ENCODE measurements around the gene ERO1B. TPM values are rescaled to one million over a fixed set of nuclear protein-coding genes. Genes with fewer than 3 reads are reported as not detected.

Gene ERO1B
- total and polyA plus RNA-seq, 4 donors: 1.9 to 12.9 (median 9.2) TPM

DNA sequence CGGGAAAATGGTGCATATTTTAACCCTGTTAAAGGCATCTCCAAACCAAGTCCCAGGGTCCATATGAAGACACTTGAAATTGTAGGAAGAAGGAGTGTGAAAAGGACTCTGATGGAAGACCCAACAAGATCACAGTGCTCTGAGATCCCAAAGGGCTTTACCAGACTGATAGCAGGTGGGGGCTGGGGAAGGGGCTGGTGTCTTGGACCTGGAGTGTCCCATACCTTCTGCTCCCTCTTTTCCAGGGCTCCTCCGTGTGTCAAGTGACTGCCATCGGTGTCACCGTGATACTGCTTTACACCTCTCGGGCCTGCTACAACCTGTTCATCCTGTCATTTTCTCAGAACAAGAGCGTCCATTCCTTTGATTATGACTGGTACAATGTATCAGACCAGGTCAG lies 102.1 kb downstream of the ERO1B start:
- DNase-seq: no peak
- 94 to 95% methylated on average over 6 of the region's 6 CpGs for WGBS, 2 donors
- intact Hi-C loops (cut with DNase I): no loop called here
- peaks cover 0 to 5% of the 10 kb centered on the region in 2 donors for H3K36me3 ChIP-seq (ENCODE audit: control insufficient read depth in 1 of 2, insufficient read depth in 2 of 2, low read length in 1 of 2)
- H3K4me3 ChIP-seq (ENCODE audit: low read length in 2 of 2): no peak overlapping the region
- no peak overlapping the region for H3K27ac ChIP-seq (ENCODE audit: low read depth in 1 of 2, low read length in 2 of 2)
- no peak for ATAC-seq (ENCODE audit: low FRiP score)
- H3K4me1 ChIP-seq (ENCODE audit: control insufficient read depth in 1 of 2, insufficient read depth in 2 of 2, low read length in 2 of 2): no peaks in the 10 kb centered on the region
- no peaks in the 10 kb centered on the region for H3K27me3 ChIP-seq (ENCODE audit: control insufficient read depth in 1 of 2, insufficient read depth in 2 of 2, low read length in 1 of 2)
- H3K9me3 ChIP-seq (ENCODE audit: control insufficient read depth, low read length): no peaks in the 10 kb centered on the region

DNA sequence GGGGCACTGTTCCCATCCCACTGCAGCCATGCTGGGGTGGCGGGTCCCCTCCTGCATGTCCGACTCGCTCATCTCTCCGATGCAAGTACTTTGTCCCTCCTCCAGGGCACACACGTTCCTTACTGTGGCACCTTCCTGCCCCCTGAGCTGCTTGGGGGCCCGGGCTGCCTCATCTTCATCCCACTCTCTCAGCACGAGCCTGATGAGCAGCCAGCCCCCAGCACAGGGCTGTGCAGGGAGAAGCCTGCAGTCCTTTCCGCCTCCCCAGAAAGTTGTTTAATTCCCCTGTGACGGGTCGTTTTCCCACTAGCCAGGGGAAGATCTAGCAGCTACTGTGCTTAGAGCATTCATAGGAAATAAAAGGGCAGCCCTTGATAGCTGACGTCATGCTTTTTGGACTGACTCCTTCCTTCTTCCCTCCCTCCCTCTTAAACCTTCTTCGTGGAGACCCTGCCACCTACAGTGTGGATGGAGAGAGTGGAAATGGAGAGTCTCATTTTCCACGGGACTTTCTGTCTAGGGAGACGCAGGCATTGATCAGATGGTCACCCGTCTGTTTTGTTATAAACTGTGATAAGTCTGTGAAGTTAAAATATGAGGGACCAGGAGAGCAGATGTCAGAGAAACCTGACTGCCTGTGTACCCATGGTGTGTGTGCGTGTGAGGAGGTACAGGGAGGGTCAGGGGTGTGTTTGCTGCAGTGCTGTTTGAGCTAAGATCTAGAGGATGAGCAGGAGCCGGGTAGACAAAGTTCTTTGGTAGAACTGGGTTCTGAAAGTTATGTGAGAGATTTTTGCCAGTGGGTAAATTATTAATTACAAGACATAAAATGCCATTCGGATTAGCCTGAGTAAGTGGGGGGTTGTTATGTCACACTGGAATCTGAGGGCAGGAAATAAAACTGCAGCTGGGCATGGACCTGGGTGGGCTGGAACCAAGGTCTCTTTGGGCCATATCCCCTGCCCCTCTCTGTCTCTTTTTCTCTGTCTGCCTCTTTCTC lies 105.1 kb downstream of the ERO1B start:
- WGBS, 2 donors: 61 to 67% methylated on average over 18 of the region's 18 CpGs
- ATAC-seq (ENCODE audit: low FRiP score): no peak

DNA sequence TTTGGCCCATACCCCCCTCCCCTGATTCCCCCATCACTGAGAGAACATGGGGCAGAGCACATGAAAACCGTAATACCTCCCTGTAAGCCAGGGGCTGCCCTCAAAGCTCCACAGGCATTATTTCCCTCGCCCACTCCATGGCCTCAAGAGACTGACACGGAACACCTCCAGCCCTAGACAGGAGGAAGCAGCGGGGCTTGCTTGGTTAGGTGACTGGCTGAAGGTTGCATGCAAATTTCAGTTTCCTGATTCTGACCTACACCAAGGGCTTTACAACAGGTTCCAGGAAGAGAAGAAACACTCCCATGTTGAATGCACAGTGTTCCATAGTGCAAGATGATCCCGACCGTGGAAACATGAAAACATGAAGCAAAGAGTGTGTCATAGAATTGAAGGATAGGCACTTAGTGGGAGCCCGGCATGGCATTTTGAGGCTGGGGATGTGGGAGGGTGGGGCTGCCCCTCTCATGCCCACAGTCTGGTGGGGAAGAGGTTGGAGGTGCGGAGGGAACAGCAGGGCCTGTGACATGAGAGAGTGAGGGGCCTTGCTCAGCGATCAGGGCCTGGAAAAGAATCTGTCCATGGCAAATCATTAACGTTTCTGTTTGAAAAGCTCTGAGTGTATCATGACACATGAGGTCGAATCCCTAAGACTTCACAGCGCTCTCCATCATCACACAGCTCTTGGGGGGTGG lies 106.0 kb downstream of the ERO1B start:
- Histone ChIP-seq H3K27ac (ENCODE audit: low read depth in 1 of 2, low read length in 2 of 2) (no peak overlapping the region), H3K9me3 (ENCODE audit: control insufficient read depth, low read length) (no peaks in the 10 kb centered on the region), H3K4me3 (ENCODE audit: low read length in 2 of 2) (no peak overlapping the region), H3K27me3 (ENCODE audit: control insufficient read depth in 1 of 2, insufficient read depth in 2 of 2, low read length in 1 of 2) (no peaks in the 10 kb centered on the region), H3K36me3 (ENCODE audit: control insufficient read depth in 1 of 2, insufficient read depth in 2 of 2, low read length in 1 of 2) (peaks cover 0 to 5% of the 10 kb centered on the region in 2 donors), H3K4me1 (ENCODE audit: control insufficient read depth in 1 of 2, insufficient read depth in 2 of 2, low read length in 2 of 2) (no peaks in the 10 kb centered on the region)
- intact Hi-C loops (cut with DNase I): no loop called here
- ATAC-seq (ENCODE audit: low FRiP score): no peak
- 92 to 94% methylated on average over 12 of the region's 12 CpGs for WGBS, 2 donors
- DNase-seq: no peak

More for the DNA sequence above, 105.1 kb downstream of the ERO1B start:
- Histone ChIP-seq H3K36me3 (ENCODE audit: control insufficient read depth in 1 of 2, insufficient read depth in 2 of 2, low read length in 1 of 2) (peaks cover 0 to 5% of the 10 kb centered on the region in 2 donors), H3K4me1 (ENCODE audit: control insufficient read depth in 1 of 2, insufficient read depth in 2 of 2, low read length in 2 of 2) (no peaks in the 10 kb centered on the region), H3K27me3 (ENCODE audit: control insufficient read depth in 1 of 2, insufficient read depth in 2 of 2, low read length in 1 of 2) (no peaks in the 10 kb centered on the region), H3K27ac (ENCODE audit: low read depth in 1 of 2, low read length in 2 of 2) (no peak overlapping the region), H3K4me3 (ENCODE audit: low read length in 2 of 2) (no peak overlapping the region), H3K9me3 (ENCODE audit: control insufficient read depth, low read length) (no peaks in the 10 kb centered on the region)
- intact Hi-C loops (cut with DNase I): no loop called here
- DNase-seq: no peak

DNA sequence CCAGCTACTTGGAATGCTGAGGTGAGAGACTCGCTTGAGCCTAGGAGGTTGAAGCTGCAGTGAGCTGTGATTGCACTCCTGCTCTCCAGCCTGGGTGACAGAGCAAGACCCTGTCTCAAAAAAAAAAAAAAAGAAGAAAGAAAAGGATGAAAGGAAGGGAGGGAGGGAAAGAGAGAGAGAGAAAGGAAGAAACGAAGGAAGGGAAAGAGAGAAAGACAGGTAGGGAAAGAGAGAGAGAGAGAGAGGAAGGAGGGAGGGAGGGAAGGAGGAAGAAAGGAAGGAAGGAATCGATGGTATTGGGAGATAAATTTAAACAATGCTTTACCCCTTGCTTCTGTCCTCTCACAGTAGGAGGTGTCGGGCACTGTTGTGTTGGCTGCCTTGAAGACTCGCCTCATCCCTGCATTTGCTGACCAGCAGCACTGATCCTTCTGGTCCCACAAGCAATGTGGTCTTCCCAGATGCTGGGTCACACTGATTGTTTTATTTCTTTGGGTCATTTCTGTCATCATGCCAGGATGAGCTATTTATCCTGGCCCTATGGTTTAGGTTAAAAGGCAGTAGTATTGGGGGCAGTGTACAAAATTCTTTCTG lies 108.5 kb downstream of the ERO1B start:
- ATAC-seq (ENCODE audit: low FRiP score) (no peak), DNase-seq (no peak)
- WGBS, 2 donors: 88 to 91% methylated on average over 5 of the region's 5 CpGs
- no peaks in the 10 kb centered on the region for H3K36me3 ChIP-seq (ENCODE audit: control insufficient read depth in 1 of 2, insufficient read depth in 2 of 2, low read length in 1 of 2)
- intact Hi-C loops (cut with DNase I): no loop called here
- H3K9me3 ChIP-seq (ENCODE audit: control insufficient read depth, low read length): no peaks in the 10 kb centered on the region
- H3K27ac ChIP-seq (ENCODE audit: low read depth in 1 of 2, low read length in 2 of 2): no peak overlapping the region
- no peak overlapping the region for H3K4me3 ChIP-seq (ENCODE audit: low read length in 2 of 2)
- no peaks in the 10 kb centered on the region for H3K4me1 ChIP-seq (ENCODE audit: control insufficient read depth in 1 of 2, insufficient read depth in 2 of 2, low read length in 2 of 2)
- H3K27me3 ChIP-seq (ENCODE audit: control insufficient read depth in 1 of 2, insufficient read depth in 2 of 2, low read length in 1 of 2): peaks cover 0 to 1% of the 10 kb centered on the region in 2 donors

DNA sequence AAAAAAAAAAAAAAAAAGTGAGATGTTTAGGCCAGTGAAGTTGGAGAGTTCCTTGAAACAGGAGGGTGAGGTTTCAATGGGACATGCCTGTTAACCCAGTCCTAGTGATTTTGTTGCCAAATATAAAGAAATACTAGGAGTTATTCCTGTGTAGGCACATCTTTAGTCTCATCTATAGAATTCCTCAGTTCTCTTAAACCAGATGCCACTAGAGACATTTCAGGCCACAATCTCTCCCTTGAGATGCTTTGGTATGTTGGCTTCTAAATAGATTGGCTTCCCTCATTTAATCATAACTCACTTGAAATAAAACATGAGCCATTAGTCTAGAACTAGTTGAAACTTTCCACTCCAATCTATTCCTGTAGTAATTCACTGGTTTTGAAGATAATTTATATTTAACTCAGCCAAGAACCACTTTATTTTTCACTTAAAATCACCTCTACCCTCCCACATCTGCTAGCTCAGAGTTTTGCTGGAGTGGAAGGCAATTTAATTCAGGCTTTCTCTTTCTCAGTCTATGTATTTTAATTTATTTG lies 109.6 kb downstream of the ERO1B start:
- DNase-seq (no peak), ATAC-seq (ENCODE audit: low FRiP score) (no peak)
- intact Hi-C loops (cut with DNase I): no loop called here
- Histone ChIP-seq H3K36me3 (ENCODE audit: control insufficient read depth in 1 of 2, insufficient read depth in 2 of 2, low read length in 1 of 2) (no peaks in the 10 kb centered on the region), H3K9me3 (ENCODE audit: control insufficient read depth, low read length) (no peaks in the 10 kb centered on the region), H3K4me1 (ENCODE audit: control insufficient read depth in 1 of 2, insufficient read depth in 2 of 2, low read length in 2 of 2) (no peaks in the 10 kb centered on the region), H3K4me3 (ENCODE audit: low read length in 2 of 2) (no peak overlapping the region), H3K27ac (ENCODE audit: low read depth in 1 of 2, low read length in 2 of 2) (no peak overlapping the region), H3K27me3 (ENCODE audit: control insufficient read depth in 1 of 2, insufficient read depth in 2 of 2, low read length in 1 of 2) (peaks cover 0 to 1% of the 10 kb centered on the region in 2 donors)

DNA sequence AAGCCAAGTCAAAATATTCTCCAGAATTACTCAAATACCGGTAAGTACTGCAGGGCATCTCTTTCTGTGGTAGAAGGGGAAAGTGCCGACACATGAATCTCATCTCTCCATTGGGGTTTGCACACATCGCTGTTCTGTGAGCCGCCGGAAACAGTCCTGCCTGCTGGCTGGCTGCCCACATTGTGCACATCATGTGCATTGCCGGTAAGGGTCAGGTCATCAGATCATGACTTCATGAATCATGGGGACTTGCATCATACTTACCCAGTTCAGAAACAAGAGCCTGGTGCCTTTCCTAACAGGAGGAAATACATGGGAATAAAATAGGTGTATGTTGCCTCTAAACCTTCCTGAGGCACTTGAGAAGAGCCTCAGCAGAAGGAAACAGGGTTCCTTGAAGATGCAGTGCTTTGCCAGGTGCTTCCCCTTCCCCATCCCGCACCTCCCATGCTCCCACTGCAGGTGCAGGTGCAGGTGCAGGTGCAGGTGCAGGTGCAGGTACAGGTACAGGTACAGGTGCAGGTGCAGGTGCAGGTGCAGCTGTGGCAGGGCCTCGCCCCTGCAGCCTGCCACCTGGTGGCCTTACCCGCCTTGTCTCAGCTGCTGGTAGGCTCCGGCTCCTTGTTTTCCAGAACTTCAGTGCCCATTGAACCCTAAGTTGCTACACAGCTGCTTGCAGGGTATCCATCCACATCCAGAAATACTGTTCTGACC lies 112.9 kb downstream of the ERO1B start:
- WGBS, 2 donors: 90 to 91% methylated on average over 10 of the region's 10 CpGs
- no peak for ATAC-seq (ENCODE audit: low FRiP score)
- Histone ChIP-seq H3K4me1 (ENCODE audit: control insufficient read depth in 1 of 2, insufficient read depth in 2 of 2, low read length in 2 of 2) (no peaks in the 10 kb centered on the region), H3K9me3 (ENCODE audit: control insufficient read depth, low read length) (no peaks in the 10 kb centered on the region), H3K4me3 (ENCODE audit: low read length in 2 of 2) (no peak overlapping the region), H3K27me3 (ENCODE audit: control insufficient read depth in 1 of 2, insufficient read depth in 2 of 2, low read length in 1 of 2) (peaks cover 0 to 1% of the 10 kb centered on the region in 2 donors), H3K36me3 (ENCODE audit: control insufficient read depth in 1 of 2, insufficient read depth in 2 of 2, low read length in 1 of 2) (no peaks in the 10 kb centered on the region), H3K27ac (ENCODE audit: low read depth in 1 of 2, low read length in 2 of 2) (no peak overlapping the region)
- intact Hi-C loops (cut with DNase I): no loop called here
- peak; percentile 87 to 88 for DNase-seq

DNA sequence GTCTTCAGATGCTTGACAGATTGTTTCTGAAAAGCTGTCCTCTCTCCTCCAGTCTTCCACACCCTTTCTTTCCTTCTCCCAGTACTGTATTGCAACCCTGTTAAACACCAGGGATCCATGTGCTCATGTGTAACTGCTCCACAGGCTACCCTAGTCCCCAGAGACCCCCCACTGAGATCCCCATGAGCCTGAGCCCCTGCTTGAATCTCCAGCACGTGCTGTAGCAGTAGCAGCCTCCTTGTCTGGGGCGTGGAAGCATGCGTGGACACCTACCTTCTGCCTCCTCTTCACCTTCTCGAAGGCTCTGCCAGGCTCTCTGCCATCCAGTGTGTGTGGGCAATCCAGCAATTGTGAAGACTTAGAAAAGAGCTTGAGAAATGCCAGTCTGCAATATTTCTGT lies 114.2 kb downstream of the ERO1B start:
- H3K4me3 ChIP-seq (ENCODE audit: low read length in 2 of 2): no peak overlapping the region
- H3K27me3 ChIP-seq (ENCODE audit: control insufficient read depth in 1 of 2, insufficient read depth in 2 of 2, low read length in 1 of 2): peaks cover 0 to 1% of the 10 kb centered on the region in 2 donors
- 91 to 95% methylated on average over 4 of the region's 4 CpGs for WGBS, 2 donors
- intact Hi-C loops (cut with DNase I): no loop called here
- no peaks in the 10 kb centered on the region for H3K9me3 ChIP-seq (ENCODE audit: control insufficient read depth, low read length)
- no peaks in the 10 kb centered on the region for H3K4me1 ChIP-seq (ENCODE audit: control insufficient read depth in 1 of 2, insufficient read depth in 2 of 2, low read length in 2 of 2)
- ATAC-seq (ENCODE audit: low FRiP score) (no peak), DNase-seq (no peak)
- no peaks in the 10 kb centered on the region for H3K36me3 ChIP-seq (ENCODE audit: control insufficient read depth in 1 of 2, insufficient read depth in 2 of 2, low read length in 1 of 2)
- no peak overlapping the region for H3K27ac ChIP-seq (ENCODE audit: low read depth in 1 of 2, low read length in 2 of 2)

DNA sequence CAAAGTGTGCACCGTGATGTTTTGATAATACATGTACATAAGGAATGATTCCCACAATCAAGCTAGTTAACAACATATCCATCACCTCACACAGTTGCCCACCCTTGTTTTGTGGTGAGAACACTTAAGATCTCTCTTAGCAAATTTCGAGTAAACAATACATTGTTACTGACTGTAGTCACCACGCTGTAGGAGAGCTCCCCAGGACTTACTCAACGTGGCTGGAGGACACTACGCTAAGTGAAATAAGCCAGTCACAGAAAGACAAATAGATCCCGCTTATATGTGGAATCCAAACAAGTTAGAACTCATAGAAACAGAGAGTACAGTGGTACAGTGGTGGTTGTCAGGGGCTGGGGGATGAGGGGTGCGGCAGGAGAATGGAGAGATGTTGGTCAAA lies 114.6 kb downstream of the ERO1B start:
- intact Hi-C loops (cut with DNase I): no loop called here

More for the DNA sequence above, 114.6 kb downstream of the ERO1B start:
- Histone ChIP-seq H3K4me1 (ENCODE audit: control insufficient read depth in 1 of 2, insufficient read depth in 2 of 2, low read length in 2 of 2) (no peaks in the 10 kb centered on the region), H3K4me3 (ENCODE audit: low read length in 2 of 2) (no peak overlapping the region), H3K36me3 (ENCODE audit: control insufficient read depth in 1 of 2, insufficient read depth in 2 of 2, low read length in 1 of 2) (no peaks in the 10 kb centered on the region), H3K27me3 (ENCODE audit: control insufficient read depth in 1 of 2, insufficient read depth in 2 of 2, low read length in 1 of 2) (peaks cover 0 to 1% of the 10 kb centered on the region in 2 donors), H3K27ac (ENCODE audit: low read depth in 1 of 2, low read length in 2 of 2) (no peak overlapping the region), H3K9me3 (ENCODE audit: control insufficient read depth, low read length) (no peaks in the 10 kb centered on the region)
- DNase-seq (no peak), ATAC-seq (ENCODE audit: low FRiP score) (no peak)
- 94 to 96% methylated on average over 7 of the region's 7 CpGs for WGBS, 2 donors

Measured in aorta (tissue), 5 donors.